GM18517 (cell line): Measurements from ENCODE around the gene NPHP4.

Source experiments
- ATAC-seq: cut with Tn5 transposase; IDR thresholded peaks from one replicate; pipeline ENCODE4 v1.9.1; 2021; ENCODE audit warnings: mild to moderate bottlenecking, moderate library complexity; ENCODE audit not compliant: unreplicated experiment

Gene NPHP4

DNA sequence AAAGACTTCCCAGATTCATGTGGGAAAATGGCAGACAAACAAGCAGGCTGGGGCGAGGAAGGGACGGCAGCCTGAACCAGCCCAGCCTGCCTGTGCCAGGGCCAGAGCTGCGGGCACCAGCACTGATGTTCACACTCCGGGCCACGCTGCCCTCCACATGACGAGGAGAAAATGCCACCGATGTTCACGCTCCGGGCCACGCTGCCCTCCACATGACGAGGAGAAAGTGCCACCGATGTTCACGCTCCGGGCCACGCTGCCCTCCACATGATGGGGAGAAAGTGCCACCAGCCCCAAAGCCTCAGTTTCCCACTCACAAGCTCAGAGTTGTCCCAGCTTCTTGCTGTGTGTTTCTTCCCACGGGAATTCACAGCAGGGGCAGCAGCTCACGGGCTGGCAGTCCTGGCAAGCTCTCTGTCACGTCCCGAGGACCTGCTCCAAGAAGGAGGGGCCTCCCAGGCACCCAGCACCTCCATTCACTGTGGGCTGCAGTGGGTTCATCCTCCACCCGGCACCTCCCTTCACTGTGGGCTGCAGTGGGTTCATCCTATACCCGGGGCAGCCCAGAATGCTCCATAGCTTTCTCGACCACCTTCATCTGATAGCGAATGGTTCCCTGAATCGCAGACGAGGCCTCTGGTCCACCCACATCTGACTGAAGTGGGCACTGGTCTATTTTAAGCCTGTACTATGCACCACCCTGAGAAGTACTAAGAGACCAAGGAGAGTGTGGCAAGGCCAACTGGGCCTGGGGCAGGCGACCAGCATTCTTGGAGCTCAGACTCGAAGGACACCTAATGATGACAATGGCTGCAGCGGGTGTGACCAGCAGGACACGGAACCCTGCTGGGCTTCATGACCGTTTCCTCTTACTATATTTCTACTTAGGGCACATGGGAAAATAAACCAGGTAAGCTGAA lies 108.8 kb downstream of the NPHP4 start:
- ATAC-seq: no peak

DNA sequence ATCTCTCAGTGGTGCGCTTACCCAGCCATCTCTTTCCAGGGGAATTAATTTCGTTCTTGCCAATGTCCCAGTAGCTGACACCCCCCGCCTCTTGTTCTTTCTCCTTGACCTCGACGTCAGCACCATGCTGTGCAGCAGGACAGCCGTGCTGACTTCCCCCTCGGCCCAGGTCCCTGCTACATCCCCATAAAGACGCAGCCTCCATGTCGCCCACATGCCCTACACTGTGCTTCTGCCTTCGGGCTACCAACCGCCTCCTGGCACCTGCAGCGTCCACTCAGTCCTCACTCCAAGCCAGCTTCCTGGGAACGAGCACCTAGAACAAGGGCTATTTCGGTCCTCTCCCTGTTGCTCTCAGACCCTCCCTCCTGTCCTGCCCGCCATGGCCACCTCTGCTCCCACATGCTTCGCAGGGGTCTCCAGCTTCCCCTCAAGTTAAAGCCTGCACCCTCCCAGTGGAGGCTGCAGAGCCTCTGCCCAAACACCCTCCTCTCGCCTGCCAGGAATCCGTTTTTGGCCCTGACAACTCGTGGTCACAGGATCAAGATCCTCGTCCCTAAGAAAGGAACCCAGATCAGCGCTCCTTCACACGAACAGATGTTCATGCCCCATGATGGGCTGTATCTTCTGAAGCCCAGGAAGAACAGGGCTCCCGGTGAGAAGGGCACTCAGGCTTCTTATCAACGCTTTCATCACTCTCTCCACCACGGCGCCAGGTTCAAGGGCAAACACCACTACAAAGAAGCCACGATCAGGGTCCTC lies 109.7 kb downstream of the NPHP4 start:
- no peak for ATAC-seq

DNA sequence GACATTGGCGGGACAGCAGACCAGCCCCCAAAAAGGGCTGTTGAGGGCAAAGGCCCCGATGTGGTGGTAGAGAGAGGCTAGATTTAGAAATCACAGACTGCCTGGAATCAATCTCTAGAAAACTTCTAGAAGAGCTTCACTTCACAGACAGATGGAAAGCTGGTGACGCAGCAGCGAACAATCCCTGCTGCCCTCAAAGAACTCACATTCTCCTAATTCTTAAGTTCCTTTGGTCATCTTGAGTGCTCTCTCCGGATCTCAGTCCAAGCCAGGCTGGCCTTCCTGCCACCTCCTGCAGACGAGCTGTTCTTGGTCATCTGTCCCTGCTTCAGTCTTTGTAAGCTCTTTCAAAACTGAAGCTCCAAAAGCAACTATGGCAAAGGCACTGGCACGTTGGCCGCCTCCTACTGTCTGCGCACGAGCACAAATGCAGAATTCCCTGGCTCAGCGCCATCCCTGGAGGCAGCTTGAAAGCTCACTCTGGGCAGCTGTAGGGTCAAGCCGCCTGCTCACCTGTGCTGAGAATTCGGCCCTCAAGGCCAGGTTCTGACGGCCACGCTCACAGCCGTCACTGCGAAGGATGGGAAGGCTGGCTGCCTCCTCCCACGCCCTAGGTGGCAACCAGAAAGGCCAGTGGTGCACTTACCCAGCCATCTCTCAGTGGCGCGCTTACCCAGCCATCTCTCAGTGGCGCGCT lies 110.6 kb downstream of the NPHP4 start:
- no peak for ATAC-seq

DNA sequence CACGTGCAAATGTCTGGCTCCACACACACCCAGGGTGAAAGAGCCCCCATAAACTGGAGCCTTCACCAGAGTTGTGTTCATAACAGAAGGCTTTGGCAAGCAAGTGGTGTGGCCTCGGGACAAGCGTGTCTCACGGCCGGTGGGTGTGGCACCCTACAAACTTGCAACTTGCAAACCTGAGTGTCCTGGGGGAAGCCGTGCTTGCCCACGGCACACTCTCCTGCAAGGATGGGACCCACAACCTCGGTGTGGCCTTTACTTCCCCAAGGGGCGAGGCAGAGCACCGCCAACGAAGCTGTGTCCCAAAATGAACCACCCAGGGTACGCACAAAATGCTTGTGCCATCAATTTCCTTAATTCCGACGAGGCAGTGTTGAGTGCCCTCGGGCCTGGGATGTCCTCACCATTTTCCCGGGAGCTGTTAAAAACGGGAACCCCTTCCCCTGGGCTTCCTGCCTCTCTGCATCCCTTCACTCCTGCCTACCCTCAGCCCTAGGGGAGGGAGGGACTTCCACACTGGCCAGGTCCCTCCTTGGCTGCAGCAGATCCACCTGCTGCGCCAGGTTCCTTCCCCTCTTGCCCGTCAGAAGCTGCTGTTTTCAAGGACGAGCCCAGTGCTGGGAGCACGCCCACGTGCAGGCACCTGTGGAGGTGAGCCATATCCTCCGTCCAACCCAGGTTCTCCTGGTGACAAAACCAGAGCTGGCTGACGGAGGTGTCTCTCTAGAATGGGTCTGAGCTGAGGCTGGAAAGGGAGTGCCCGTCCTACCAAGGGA lies 111.4 kb downstream of the NPHP4 start:
- no peak for ATAC-seq

DNA sequence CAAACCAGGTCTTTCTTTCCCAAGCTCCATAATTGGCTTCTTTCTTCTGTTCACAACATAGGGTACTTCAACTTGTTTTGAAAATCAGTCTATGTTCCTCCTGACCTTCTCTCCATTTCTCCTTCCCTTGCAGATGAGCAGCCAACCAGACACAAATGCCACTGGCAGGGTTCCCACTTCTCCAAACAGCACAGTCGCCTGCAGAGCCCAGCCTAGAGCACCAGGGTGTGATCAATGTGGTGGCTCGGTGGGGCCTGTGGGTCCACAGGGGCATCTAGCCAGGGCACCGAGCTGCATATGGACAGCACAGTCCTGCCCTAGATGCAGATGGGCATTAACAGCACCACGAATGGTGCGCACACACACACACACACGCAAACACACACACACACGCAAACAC lies 112.8 kb downstream of the NPHP4 start:
- ATAC-seq: no peak

DNA sequence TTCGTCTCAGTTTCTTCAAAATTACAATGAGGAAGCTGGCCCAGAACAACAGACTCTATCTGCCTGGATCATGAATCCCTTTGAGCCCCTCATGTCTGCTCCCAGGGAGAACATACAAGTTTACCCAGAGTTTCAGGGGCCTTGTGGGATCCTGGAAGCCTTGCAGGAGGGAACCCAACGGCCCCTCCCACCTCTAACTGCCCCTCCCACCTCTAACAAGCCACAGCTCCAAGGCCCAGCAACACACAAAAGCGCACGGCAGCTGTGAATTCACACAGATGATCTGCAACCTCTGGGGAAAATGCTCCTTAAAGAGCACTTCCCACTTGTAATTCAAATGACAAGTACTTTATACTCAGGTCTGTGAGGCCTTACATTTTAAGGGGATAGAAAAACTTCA lies 113.3 kb downstream of the NPHP4 start:
- no peak for ATAC-seq

DNA sequence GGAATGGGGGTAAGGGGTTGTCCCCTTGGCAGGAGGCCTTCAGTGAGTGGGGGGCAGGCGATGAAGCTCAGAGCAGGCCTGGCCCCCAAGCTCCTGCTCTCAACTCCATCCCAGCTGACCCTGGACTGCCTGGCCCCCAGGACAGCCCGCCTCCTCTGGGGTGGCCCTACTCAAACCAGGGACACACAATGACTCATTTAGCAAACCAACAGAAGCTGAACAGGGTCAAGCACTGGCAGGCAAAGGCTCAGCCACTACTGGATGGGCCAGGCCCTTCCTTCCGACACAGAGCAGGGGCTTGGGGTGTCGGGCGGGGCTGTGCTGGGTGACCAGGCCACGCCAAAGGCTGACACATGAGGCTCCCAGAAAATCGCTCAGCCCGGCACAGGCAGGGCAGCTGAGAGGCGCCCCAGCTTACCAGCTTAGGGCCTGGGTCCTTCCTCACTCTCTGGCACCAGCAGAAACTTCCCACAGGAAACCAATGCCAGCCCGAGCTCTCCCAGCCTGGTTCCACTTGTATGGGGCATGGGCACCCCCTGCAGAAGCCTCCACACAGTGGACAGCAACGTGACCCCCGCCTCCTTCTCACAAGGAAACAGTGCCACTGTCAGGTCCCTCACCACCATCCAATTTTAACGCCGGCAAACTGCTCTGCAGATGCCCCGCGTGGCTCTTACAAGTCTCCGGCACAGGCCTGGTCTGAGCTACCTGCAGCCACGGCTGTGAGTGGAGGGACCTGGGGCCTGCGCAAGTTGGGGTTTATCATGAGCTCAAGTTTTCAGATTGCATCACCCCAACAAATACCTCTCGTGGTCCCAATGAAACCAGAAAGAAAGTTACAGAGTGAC lies 114.3 kb downstream of the NPHP4 start:
- no peak for ATAC-seq

DNA sequence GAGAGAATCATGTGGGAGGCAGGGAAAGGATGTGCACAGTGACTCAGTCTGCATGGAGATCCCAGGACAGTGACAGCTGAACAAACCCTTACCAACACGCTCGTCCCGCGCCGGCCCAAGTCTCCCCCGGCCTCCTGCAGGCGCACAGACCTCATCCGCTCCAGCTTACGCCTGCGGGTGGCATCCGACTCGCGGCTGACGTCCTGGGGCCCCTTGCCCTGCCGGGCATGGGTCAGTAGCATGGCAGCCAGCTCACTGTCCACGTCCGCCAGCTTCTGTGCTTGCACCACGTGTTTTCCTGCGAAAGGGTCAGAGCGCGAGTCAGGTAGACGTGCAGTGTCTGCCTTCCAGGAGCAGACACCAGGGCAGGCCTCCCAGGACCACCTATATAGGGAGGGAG lies 115.2 kb downstream of the NPHP4 start:
- no peak for ATAC-seq

DNA sequence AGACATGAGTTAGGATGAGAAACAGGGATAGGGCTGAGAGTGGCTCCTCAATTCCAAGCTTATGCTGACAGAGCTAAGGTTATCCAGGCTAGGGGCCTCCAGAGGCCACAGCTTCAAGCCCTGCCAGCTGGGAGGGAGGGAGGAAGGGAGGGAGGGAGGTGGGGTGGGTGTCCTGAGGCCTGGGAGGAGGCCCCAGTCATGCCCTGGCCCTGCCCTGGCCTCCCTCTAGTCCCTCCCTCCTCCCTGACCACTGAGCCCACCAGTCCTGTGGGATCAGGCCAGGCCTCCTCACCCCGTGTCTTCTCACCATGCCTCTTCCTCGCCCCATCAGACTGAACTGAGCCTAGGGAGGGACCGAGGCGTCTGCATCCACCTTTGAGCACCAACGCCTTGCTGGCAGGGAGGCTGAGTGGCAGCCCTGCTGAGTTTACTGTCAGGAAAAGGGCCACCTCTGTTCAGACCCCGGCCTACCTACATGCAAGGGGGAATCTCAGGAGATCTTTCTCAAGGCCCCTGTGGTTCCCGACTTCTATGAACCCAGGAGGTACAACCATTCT lies 116.1 kb downstream of the NPHP4 start:
- ATAC-seq: no peak

DNA sequence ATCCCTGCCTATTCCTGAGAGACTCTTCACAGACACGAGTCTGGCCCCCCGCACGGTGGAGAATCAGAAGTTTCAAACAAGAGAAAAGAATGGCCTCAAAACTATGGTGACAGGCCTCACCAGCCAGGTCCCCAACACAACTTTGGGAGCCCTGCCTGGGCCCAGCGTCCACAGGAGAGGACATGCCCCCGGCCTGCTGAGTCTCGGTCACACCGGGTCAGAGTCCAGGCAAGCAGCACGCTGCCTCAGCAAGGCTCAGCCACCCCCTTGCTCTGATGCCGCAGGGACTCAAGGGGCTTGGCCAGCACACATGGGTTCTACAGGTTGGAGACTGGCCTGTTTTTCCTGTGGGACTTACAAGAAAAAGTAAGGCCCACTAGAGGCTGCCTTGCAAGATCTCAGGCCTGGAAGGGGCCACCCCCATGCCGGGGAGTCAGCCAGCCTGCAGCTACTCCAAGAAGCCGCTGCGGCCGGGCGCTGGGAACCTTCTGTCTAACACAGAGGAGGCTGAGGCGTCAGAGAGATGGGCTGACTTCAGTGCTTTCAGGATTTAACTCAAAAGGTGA lies 116.8 kb downstream of the NPHP4 start:
- no peak for ATAC-seq

DNA sequence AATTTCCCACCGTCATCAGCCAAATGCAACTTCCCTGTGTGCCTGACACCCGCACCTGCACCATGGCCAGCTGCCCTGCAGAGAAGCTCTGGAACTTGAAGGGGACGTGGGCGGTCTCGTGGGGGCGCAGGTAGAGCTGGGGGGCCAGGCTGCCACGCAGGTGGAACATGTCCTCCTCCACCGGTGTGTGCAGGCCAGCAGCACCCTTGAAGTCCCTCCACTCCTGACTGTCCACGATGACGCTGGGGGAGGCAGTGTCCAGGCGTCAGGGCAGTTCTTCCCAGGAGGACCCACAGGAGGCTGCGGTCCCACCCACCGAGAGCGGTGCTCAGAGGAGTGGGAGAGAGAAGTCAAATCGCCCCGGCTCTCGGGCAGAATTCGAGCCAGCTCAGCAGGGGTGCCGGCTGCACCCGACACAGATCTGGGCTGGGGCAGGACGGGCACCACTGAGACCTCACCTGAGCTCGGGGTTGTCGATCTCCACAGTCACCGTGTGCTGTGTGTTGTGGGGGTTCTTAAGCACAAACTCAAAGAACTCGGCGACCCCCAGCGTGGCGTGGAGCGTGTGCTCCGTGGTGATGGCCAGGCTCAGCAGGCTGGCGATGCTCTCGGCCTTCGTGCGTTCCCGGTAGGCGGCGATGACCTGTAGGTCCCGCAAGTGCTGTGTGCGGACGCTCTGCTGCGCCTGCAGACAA lies 117.7 kb downstream of the NPHP4 start:
- ATAC-seq: no peak

DNA sequence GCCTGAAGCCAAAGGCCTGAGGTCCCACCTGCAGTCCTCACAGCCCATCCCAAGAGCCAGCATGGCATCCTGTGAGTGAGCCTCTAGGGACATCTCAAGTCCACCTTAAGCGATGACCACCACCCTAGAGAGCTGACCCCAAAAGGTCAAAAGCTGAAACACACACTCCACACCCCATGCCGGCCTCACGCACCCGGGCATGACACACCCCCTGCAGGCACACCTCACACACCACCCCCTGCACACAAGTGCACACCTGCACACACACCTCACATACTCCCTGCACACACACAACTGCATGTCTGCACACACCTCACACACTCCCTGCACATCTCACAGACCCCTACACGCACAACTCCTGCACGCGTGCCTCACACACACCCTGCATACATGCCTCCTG lies 118.7 kb downstream of the NPHP4 start:
- ATAC-seq: no peak

DNA sequence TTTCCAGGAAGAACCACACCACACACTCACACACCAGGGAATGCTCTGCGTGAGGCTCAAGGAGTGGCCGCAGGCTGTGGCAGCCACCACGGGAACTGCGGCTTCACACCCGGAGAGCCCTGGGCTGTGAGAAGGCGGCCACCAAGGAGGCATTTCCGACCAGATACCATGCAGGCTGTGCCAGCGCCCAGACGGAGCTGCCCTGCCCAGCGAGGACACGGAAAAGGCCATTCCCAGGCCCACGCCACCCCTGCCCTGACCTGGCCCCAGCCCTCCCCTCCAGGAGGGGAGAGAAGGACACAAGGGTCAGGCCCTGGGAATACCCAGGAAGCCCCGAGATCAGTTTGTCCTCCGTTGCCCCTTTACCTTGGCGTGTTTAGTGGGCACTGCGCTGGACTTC lies 119.3 kb downstream of the NPHP4 start:
- ATAC-seq: no peak

DNA sequence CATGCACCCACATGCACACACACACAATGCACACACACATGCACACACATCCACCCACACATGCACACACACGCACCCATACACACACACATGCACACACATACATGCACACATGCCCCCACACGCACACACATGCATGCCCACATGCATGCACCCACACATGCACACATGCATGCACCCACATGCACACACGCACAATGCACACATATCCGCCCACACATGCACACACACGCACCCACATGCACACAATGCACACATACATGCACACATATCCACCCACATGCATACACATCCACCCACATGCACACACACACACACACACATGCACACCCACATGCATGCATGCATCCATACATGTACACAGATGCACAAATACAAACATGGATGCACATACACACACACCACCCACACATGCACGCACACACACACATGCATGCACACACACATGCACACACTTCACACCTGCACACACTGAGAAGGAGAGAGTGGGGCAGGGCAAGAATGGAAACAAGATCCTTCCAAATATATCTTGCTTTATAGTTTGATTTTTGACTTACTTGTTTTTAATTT lies 123.2 kb downstream of the NPHP4 start:
- no peak for ATAC-seq

DNA sequence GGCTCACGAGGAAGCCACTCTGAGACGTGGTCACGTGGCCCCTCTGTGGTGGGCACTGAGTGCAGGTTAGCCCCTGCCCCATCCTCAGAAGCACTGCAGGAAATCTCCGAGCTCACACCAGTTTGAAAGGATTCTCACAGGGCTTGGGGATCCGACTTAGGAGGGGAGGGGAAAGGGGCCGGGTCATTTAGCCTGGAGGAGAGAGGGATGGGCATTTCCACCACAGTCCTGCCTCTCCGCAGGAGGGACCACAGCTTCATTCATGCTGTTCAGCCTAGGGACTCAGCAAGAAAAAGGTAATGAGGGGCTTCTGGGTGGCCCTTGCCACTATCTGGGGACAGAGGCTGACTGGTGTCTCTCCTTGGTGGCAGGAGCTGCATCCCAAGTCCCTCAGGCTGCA lies 126.5 kb downstream of the NPHP4 start:
- ATAC-seq: no peak

DNA sequence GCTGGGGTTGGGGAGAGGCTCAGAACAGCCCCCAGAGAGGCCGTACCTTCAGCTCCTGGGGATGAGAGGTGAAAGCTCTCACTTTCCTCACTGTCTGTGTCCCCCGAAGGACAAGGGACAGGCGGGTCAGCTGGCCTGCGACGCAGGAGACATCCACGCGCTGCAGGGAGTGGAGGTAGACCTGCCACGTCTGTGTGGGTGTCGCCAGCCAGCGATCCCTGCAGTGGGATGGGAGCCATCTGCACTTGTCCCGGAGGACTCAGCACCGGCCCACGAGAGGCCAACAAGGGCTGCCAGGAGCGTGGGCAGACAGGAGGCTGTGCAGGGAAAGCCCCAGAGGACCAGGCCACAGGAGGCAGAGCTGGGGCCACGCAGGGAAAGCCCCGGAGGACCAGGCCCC lies 127.2 kb downstream of the NPHP4 start:
- ATAC-seq: no peak

DNA sequence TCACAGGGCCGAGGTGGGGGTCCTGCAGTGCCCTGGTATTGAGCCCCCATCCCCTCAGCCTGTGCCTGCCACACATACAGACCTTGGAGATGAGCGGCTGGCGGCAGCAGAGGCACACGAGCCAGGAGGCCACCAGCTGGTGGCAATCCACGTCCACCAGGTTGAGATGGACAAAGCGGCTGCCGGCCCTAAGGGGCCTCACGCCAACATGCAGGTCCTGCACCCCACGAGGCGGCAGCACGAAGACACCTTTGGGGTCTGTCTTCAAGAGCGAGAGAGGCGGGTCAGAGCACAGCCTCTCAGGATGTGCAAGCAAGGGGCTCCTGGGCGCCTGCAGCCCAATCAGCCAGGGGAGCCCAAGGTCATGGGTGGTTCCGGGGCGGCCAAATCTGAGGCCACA lies 128.0 kb downstream of the NPHP4 start:
- ATAC-seq: no peak

DNA sequence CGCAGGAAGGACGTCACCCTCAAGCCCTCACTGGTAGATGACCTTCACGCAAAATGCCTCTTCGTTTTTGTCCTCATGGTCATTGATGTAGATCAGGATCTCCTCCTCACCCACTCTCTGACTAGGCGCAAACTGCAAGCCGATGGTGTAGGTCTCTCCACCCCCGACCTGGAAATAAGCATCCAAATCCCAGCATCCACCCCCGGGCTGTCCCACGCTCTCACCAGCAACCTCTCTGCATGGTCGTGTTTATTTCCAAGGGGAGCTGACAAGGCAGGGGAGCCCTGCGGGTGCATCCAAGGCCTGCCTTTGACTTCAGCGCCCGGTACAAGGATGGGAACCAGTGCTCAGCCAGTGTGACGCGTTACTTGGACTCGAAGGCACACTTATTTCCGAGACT lies 129.0 kb downstream of the NPHP4 start:
- ATAC-seq: no peak
